ENCODE results near the gene PTPN7.

DNA sequence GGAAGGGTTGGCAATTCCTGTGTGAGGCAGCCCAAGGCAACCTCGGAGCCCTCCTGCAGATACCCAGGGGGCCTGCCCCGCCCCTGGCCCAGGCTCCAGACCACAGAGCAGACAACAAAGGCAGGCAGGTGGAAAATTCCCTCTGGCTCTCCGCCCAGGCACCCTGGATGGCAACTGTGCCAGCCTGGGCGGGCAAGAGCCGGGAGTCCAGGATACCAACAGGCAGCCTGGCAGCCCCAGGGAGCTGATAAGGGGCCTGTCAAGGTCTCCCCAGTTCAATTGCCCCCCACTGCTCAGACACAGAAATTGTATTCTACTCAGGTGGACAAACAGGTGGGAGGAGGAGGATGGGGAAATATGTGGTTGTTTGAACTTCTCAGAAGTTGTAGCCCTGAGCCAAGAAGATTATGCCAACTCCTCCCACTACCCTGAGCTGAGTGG lies 53.1 kb downstream of the PTPN7 start:
- TF ChIP-seq, protein P1, sequence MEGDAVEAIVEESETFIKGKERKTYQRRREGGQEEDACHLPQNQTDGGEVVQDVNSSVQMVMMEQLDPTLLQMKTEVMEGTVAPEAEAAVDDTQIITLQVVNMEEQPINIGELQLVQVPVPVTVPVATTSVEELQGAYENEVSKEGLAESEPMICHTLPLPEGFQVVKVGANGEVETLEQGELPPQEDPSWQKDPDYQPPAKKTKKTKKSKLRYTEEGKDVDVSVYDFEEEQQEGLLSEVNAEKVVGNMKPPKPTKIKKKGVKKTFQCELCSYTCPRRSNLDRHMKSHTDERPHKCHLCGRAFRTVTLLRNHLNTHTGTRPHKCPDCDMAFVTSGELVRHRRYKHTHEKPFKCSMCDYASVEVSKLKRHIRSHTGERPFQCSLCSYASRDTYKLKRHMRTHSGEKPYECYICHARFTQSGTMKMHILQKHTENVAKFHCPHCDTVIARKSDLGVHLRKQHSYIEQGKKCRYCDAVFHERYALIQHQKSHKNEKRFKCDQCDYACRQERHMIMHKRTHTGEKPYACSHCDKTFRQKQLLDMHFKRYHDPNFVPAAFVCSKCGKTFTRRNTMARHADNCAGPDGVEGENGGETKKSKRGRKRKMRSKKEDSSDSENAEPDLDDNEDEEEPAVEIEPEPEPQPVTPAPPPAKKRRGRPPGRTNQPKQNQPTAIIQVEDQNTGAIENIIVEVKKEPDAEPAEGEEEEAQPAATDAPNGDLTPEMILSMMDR (conservative IDR thresholded peaks at IDR 0.05; ENCODE audit: low read depth, low read length), result no peak
- no peak for TF ChIP-seq EZH2 (IDR thresholded peaks at IDR 0.05; ENCODE audit: low read length, unreplicated experiment)

Measured in PC-3 (cell line).